GM18909 (cell line): ENCODE data around the gene LGALS9.
A peak's percentile ranks its signal among the peaks of the same experiment; 100 is the strongest.
"Not testable (repeated sequence)": the region's sequence is repeated elsewhere in the genome, so short reads cannot be mapped to it uniquely, and the experiment has no call there.

ENCODE experiments used
- ATAC-seq: cut with Tn5 transposase; IDR thresholded peaks from one replicate; pipeline ENCODE4 v1.9.1; 2021; ENCODE audit warnings: mild to moderate bottlenecking; ENCODE audit not compliant: unreplicated experiment, poor library complexity

LGALS9 gene

GRCh38 chr17:27650836-27651235, 19.8 kb downstream of the LGALS9 start:
- no peak for ATAC-seq

DNA sequence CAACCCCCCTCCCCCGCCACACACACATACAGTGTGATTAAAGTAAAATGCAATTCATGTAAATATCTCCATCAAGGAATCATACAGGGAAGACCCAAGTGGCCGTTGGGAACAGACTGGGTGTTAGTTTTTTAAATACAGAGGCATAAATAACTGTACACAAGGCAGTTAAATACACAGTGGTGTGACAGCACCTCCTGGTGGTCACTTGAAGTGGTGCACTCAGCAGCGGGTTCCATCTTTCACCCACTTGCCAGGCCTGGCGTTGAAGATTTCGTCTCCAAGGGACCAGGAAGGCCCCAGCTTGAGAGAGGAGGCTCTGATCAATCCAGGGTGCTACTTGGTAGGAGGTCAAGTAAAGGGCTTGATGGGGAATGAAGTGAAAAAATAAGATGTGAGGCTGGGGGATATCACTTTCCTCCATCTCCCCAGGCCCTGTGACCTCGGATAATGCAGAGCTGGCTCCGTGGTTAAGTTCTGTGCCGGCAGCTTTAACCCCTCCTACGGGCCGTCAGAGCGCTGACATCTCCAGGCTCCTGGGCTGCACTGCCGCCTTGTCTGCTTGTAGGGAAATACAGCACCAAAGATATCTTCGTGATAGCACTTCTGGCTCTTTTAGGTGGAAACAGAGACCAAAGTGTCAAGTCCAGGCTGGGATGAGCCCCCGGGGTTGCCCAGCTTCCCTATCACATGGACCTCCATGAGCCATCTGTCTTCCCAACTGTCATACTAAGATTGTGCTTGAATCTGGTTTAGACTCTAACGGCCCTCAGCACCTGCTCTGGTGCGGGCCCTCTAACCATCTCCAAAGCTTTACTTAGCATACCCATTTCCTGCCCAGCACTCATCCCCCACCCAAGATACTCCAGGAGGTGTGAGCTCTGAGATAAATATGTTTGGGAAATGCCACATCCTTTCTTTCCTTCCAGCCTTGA, 20.7 kb downstream of the LGALS9 start:
- no peak for ATAC-seq

DNA sequence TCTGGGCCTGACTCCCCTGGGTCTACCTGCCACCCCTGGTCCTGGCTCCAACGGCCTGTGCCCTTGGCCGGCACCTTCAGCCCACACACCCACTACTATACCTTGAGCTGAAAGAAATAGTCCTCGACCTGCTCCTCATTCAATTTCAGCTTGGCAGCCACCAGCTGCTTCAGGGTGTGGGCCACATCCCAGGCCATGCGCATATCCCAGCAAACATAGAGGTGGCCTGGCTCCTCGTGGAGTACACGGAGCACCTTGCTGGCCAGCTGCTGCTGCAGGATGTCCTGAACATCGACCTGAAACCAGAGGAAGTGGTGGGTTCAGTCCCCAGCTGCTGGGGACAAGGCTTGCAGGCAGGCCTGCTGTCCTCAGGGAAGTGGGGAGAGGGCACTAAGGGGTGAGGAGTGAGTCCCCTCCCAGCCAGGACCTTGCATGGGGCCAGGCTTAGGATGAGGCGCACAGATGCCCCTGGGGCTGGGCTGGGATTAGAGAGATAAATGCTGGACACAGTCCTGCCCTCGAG, 22.5 kb downstream of the LGALS9 start:
- not testable (repeated sequence) for ATAC-seq

DNA sequence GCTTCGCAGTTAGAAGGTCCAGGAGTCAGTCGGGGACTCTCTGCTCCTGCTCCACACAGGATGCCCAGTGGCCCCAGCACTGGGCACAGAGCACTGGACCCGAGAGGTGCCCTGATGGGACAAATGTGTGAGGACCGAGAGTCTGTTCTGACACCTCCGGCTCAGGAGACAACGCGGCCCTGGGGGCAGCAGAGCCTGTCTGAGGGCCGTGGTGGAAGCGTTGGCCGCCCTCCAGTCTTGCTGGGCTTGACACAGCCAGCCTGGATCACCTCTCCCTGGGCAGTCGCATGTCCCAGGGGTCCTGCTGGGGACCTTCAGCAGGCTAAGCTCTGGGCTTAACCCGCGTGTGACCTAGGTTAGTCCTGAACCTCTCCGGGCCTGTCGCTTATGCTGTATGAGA, 23.1 kb downstream of the LGALS9 start:
- ATAC-seq, result no peak

- peak; percentile 89 for ATAC-seq
Measured at GRCh38 chr17:27654654-27655524, 23.9 kb downstream of the LGALS9 start.

DNA sequence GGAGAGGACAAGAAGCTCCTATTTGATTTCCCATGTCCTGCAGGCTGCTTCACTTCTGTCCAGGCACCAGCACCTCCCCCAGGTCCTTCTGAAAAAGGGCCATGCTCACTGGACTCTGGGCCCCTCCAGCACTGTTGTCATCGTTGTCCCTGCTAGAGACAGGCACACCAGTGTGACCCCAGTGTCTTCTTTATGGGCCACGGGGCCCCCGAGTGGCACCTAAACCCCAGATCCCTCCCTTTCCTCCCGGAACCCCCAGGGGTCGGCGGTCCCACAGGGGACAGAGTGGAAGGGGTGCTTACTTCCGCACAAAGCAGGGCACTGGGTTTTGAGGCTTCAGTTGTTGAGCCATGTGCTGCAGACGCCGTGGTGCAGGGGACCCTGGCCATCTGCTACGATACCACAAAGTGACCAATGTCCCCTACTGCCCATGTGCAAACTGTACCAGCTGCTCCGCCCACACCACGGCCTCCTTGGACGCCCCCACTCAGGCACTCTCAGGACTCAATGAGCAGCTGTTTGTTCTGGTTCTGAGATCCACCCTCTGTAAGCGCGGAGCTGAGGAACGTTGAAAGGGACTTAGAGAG, 24.6 kb downstream of the LGALS9 start:
- not testable (repeated sequence) for ATAC-seq

DNA sequence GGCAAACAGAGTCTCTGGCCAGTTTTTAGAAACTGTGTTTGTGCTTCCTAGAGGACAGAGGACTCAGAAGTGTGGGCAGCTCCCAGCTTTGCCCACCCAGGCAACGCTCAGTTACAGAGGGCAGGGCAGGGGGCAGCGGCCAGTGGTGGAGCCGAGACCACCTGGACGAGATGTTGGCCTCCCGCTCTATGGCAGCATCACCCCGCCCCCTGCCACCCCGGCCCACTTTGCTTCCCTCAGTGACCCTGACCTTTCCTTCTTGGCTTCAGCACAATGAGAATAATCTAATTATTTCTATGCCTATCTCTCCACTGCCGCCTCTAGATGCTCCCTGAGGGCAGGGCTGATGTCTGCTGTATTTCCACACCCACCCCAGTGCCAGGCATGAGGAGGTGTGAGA, 25.6 kb downstream of the LGALS9 start:
- ATAC-seq, result not testable (repeated sequence)

DNA sequence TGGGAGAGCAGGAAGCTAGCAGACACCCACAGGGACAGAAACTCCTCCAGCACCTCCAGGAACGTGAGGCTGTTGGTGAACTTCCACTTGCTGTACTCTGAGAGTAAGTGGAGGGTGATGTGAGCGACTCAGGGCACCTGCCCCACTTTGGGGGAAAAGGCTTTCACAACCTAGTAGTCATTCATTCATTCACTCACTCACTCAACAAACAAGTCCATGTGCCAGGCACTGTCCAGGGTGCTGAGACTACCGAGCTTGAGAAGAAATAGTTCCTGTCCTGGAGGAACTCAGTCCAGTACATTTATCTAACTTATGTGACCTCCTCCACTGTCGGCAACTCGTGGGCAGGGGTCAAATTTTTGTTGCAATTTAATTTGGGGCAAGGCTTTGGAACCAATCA, 26.6 kb downstream of the LGALS9 start:
- ATAC-seq, result no peak

DNA sequence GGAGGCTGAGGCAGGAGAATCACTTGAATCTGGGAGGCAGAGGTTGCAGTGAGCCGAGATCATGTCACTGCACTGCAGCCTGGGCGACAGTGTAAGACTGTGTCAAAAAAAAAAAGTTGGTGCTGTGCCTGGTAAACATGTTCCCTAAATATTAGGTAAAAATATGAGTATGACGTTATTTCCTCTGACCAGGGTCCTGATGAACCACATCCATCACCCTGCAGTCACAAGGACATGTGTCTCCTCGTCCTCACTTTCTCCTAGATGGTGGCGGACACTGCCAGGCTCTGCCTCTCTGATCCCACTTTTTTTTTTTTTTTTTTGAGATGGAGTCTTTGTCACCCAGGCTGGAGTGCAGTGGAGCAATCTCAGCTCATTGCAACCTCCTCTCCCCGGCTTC, 28.7 kb downstream of the LGALS9 start:
- no peak for ATAC-seq

- no peak for ATAC-seq
Measured at GRCh38 chr17:27660436-27660835, 29.4 kb downstream of the LGALS9 start.

- ATAC-seq, result no peak
Measured at GRCh38 chr17:27663936-27664605, 33.1 kb downstream of the LGALS9 start.

DNA sequence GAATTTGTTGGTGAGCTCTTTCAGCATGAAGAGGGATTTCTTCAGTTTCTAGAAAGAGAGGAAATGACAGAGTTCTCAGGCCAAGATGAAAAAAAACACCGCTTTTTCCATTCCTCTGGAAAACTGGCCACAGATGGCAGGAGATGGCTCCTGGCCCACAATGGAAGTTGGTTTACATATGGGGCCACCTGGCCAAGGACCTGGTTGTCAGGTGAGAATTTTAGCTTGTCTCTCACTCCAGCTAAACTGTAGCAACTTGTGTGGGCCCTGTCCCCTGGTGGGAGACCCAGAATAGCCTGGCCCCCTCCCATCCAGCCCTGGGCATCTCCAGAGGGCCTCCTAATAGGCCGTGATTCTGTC, 33.6 kb downstream of the LGALS9 start:
- no peak for ATAC-seq

DNA sequence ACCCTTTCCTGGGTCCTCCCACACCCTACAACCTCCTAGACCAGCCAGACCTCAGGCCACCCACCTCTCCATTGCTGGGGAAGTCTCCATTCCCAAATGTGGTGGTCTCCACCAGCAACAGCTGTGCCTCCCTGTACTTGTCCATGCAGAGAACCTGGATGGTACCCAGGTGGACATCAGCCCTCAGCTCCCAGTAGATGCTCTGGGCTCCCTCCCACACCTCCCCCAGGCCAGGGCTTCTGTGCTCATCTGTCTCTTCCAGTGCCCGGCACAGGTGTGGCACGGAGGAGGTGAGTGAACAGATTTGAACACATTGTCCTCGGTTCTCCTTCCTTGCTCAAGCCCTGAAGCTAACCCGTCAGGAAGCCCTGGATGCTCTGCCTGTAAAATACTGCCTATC, 34.6 kb downstream of the LGALS9 start:
- no peak for ATAC-seq

DNA sequence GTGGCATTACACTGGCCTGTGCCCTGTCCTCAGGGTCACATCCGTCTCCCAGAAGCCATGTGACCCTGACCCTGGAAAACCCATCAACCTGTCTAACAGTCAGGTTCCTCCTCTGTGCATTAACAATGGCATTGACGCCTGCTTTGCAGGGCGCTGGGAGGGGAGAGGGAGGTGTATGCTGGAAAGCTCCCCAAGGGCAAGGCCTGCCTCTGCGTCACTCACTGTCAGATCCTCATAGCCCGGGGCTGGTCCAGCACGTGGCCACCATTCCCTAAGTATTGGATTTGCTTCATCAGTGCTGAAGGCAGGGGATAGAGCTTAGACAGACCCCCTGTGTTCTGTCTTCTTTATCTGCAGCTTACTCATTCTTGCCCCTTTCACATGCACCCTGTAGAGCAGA, 35.3 kb downstream of the LGALS9 start:
- not testable (repeated sequence) for ATAC-seq

- ATAC-seq, result no peak
Measured at GRCh38 chr17:27666831-27667560, 36.0 kb downstream of the LGALS9 start.

DNA sequence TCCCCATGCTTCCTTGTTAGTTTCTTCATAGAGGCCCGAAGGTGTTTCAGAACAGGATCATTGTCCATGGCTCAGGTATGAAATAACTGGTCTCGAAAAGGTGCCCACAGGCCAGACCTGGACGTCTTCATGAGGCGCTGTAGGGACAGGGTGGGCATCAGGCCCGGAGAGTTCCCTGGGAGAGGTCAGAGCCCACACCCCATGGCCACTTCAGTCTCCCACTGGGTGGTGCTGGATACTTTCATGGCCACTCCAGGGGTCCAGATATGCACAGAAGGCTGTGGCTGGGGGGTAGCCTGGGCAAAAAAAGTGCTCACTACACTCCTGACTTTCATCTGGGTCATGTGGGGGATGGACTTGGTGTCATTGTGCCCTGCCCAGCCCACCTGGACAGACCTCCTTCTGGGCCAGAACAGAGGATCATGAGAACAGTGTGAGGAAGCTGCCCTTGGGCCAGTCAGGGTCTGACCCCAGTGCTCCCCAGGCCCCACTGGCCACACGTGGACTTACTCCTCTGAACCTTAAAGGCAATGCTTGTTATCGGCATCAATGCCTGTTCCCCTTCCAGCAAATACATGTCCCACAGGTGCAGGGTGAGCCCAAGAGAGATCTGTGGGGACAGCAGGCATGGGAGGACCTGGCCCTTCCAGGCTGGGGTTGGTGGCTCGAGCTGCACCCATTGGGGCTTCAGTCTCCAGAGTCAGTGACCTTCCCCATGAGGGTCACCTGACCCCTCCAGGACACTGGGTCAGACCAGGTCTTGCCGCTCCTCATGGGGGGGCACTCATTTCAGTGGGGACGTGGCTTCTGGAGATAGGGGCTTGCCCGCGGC, 36.9 kb downstream of the LGALS9 start:
- no peak for ATAC-seq

DNA sequence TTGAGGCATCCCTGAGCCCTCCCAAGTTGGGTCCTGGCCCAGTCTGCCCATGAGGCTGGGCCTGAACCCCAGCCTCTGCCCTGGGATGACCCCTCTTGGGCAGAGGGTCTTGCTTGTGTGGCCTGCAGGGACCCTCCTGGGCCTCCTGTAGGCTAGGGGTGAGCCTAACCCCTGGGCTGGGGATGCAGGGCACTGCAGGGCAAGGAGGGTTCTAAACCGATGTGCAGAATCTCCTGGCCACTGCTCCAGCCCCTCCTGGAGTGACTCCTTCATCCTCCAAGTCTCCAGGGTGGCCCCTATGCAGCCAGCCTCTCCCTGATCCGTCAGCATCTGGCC, 37.5 kb downstream of the LGALS9 start:
- no peak for ATAC-seq

DNA sequence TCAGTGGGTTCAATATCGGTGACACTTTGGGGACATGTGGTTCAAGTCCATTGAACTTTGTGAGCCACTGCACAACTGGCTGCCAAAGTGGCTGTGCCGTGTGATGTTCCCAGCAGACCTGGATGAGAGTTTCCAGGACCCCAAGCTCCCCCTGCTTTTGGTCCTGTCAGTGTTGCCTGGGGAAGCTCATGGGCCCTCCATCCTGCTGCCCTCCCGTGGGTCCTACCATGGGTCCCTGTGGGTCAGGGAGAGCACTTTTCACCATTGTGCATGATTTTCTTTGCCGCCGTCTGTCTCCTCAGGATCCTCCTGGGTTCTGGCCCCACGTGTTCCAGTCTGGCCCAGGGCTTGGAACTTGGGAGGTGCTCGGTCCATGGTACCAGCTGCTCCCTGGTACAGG, 38.1 kb downstream of the LGALS9 start:
- ATAC-seq, result no peak

GRCh38 chr17:27669850-27670249, 38.9 kb downstream of the LGALS9 start:
- ATAC-seq, result no peak
